Measurements from ENCODE around the gene NUTF2.
"Not testable (repeated sequence)": the region's sequence is repeated elsewhere in the genome, so short reads cannot be mapped to it uniquely, and the experiment has no call there.

NUTF2 gene

DNA sequence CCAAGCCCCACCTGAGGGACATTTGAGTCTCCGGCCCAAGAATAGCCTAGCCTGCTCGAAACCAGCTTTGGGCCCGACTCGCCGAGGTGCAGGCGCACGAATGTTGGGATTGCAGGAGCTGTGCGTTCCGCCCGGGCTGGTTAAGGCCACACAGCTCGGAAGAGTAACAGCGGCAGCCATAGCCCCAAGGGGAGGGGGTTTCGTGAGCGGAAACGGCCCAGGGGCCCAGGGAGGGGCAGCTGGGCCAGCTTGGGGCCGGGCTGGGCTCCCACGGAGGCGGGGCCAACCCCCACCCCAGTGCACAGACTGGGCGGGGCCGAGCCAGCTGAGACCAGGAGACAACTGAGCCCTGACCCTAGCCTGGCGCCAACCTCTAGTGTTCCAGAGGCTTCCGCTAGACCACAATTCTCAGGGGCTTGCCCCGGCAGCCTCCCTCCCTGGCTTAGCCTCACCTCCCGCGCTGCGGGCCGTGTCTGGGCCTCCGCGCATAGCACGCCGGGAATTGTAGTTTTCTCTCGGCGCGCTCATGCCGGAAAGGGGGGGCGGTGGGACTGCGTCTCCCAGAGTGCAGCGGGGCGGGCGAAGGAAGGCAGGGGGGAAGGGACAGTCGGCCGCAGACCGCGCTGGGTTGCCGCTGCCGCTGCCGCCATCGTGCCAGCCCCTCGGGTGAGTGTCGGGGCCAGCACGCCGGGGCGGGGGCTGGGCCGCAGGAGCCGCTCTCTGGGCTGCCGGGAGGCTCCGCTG lies at the start of gene NUTF2:
TSS of gene NUTF2 (plus strand) at position 614 of the 744 bp plus-strand sequence. CDS start 18,198 bp downstream, outside the sequence.
- peak; percentile 90 to 94 for DNase-seq

DNA sequence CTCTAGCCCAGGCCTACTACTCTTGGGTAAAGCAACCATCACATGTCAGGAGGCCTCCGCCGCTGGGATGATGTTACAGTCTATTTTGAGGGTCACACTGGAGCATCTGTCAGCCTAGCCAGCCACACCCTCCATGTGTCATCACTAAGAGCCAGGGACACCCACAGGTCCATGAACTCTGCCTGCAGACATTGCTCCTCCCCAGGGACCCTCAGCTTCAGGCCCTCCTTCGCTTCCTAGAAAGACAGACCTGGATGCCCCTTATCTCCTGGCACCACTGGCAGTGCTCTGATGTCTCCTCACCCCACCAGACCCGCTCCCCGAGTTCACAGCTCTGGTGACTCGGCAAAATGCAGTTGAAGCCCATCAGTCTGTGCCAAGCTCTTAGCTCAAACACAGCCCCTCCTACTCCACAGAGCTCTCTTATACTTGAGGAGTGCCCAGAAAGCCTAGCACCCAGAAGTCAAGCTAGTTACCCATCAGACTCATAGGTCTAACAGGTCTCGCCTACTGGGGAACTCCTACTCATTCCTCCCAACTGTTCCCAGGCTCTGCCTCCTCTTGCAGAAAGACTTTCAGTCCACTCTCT lies 46.3 kb upstream of the NUTF2 start:
- DNase-seq, result no peak

DNA sequence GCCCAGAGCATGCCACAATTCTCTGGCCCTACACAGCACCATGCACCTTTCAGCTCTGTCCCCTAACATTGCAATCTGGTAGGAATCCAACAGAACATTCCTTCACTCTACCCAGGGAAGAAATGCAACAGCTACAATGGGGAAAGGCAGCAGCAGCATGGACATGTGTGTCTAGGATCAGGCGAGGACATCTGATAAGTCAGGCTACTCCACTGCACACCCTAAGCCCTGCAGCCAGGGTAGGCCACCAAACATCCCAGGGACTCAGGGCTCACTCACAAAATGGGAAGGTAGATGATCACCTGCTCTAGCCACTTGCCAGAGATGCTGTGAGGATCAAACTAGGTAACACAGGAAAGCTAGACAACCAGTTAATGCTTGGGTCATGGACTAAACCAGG lies 45.5 kb upstream of the NUTF2 start:
- no peak for DNase-seq

DNA sequence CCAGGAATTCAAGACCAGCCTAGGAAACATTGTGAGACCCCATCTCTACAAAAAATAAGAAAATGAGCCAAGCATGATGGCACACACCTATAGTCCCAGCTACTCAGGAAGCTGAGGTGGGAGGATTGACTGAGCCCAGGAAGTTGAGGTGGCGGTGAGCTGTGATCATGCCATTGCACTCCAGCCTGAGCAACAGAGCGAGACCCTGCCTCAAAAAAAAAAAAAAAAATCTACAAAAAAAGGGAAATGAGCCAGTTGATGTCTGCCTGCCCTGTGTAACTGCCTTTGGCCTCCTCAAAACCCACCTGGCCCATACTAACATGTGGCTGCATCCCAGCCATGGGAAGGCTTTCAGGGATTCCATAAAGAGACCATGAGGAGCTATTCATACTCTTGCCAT lies 44.9 kb upstream of the NUTF2 start:
- no peak for DNase-seq

DNA sequence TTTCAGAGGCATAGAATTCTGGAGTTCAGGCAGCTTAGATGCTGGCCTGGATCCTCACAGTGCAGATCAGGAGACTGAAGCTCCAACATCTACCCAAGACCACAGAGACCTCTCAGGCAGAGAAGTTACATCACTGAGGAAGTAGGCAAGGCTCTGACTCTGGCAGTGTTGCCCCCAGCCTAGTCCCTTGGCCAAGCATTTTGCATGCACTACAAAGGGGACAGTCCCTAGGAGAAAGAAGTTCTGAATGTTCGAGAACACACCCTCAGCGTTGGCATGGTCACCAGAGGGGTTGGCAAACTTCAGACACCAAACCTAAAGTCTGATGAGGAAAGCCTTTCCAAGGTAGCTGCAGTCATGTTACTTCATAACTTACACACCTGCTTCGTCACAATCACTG lies 42.8 kb upstream of the NUTF2 start:
- no peak for DNase-seq

DNA sequence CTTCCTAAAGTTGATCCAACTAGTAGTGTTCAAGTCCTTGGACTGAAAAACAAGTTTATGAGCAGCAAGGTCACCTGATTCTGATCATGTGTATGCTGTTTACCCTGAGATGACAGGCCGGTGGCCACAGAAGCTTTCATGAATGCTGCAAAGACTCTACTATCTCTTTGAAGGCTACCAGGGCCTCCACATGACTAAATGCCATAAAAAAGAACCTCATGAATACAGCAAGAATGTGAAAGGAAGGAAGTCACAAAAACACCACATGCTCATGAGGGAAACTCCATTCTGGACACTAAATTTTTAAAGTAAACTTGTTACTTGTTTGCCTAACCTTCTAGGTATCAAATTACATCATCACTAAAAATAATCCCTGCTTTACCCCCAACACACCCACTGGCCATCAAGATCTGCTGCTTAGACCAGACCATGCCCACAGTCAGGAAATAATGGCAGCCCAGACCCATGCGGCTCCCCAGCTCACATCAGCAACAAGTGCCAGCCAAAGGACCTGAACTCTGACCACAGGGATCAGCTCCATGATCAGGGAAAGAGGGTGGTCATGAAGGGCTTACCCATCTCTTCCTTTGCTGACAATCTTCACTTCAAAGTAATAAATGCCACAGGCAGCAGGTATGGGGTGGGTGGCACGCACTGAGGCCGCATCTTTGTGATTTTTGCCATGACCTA lies 41.7 kb upstream of the NUTF2 start:
- DNase-seq, result no peak

DNA sequence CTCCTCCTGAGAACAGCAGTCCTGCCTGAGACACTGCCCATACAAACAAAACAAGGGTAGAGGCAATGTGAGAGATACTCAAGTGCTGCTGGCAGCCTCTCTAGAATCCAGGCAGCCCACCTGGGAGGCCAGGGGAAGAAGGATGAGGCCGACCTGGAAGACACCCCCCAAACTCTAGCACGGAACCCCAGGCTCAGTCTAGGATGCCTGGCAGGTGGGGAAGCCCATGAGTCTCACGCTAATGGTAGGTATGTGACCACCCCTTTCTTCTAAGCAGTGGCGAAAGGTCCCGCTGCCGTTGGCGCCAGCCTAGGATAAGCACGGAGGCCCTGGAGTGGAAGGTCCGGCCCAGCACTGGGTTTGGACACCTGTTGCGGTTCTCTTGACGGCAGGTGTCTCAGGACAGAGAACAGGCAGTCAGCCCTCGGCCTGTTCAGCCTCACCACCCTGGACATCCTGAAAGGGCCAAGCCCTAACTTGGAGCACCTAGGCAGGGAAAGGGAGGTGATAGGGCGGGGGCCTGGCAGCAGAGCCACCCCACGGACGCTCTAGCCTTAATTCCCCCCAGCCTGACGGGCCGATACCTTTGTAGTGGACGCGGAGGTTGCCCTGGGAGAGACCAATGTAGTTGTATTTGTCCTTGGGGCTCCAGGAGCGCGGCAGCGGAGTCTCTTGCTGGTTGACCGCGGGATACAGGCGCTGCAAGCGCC lies 40.9 kb upstream of the NUTF2 start:
- DNase-seq, result no peak

DNA sequence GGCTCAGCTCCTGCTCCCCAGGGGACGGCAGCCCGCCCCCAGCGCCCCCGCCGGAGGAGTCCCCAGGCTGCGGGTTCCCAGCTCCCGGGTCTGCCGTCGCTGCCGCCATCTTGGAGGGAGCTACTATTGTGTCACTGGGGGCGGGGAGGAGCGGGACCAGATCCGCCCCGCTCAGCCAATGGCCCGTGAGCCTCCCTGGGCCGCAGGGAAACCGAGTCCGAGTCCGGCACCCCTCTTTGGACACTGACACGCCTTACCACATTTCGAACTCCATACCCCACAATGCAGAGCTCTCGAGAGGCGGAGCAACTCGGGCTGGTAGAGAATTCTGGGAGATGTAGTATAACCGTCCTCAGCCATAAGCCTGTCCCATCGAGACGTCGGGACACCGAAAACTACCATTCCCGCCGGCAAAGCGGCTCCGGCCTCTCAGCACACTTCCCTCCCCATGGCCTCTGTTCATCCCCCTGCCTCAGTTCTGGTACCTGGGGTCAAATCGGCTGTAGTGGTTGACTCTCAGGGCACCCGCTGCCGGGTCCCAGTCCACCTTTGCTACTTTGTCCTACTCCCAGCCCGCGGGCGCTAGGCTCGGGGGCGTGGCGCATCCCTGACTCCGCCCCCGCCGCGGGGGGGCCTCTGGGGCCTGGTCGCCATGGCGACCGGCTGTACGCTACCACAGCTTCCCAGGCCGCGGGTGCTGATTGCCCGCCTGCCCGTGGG lies 40.1 kb upstream of the NUTF2 start, which contains the start of the genes RANBP10 and TSNAXIP1:
TSS of gene RANBP10 (minus strand) at position 133 of the 720 bp plus-strand sequence. CDS start at position 109, 24 bp downstream.
TSS of gene TSNAXIP1 (plus strand) at position 462 of the 720 bp plus-strand sequence. CDS start 261 bp downstream, outside the sequence.
- peak; percentile 95 to 100 for DNase-seq

DNA sequence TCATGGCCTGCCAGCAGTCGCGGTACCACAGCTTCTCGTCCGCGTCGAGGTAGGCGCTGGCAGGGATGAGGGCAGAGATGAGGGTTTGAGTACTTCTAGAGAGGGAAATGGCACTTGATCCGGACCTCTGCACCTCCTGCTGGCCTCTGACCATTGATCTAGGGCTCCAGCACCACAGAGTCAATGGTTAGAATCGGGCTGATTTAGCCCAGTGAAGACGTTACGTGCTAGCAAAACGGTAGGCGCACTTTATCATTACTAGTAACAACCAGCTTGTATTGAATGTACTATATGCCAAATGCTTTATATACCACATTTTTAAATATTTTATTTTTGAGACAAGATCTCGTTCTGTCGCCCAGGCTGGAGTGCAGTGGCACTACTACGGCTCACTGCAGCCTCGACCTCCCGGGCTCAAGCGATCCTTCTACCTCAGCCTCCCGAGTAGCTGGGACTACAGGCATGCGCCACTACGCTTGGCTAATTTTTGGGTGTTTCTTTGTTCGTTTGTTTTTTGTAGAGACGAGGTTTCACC lies 39.5 kb upstream of the NUTF2 start:
- DNase-seq, result no peak

DNA sequence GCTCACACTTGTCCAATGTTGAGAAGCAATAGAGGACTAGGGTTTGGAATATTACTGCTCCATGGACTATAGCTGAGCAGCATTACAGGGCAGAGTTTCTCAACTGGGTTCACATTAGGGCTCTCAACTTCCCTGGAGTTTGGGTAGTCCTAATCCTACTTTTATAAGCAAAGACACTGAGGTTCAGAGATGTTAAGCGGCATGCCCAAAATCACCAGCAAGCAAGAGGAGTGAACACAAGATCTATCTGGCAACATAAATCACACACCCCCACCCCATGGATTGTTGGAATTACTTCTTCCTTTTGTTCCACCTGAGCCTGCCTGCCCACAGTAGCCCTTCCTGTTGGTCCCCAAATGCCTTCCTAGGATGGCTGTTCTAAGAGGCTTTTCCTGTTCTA lies 34.8 kb upstream of the NUTF2 start:
- no peak for DNase-seq

DNA sequence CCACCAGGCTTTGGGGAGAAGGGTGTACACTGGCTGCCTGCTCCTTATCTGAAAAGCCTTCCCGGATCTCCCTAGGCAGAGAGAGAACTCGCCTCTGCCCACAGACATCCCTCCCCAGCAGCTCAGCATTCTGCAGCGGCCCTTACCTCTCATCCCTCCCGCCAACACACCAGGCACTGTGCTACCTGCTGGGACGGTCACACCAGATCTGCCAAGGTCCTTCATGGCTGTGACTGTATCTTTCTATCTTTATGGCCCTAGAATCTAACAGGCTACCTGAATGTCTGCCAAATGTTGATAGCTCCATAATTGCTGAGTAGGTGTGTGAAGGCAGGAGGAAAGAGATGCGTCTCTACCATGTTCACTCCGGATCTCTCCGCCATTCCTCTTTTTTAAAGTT lies 32.2 kb upstream of the NUTF2 start:
- no peak for DNase-seq

DNA sequence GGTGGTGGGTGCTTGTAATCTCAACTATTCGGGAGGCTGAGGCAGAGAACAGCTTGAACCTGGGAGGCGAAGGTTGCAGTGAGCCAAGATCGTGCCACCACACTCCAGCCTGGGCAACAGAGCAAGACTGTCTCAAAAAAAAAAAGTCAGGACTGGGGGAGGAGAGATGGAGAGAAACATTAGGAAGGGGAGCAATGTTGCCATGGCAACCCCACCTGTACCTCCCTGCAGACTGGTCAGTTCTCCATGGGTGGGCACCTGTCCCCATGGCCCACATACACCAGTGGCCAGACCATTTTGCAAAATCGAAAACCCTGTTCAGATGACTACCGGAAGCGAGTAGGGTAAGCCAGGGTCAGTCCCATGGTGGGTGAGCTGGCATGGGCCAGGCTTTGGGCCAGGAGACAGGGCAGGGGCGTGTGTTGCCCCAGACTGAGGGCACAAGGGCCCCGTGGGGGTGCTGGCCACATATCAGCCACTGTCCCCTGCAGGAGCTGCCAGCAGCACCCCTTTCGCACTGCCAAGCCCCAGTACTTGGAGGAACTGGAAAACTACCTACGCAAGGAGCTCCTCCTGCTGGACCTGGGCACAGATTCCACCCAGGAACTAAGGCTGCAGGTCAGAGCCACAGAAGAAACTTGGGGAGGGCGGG lies 26.0 kb upstream of the NUTF2 start:
- DNase-seq, result no peak

DNA sequence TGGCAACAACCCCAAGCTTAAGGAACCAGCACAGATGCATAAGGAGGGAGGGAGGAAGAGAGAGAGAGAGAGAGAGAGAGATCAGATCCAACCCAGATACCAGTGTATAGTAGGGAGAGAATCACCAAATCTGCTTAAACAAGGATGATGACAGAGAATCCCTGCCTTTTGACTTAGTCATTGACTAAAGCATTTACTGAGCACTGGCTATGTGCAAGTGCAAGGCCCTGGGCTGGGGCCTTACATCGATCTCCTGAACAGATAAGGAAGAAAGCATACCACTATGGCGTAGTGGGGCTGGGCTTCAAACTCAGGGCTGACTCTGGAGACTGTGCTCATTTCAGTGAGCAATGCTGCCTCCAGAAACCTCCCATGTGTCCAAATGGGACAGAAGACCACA lies 24.2 kb upstream of the NUTF2 start:
- no peak for DNase-seq

DNA sequence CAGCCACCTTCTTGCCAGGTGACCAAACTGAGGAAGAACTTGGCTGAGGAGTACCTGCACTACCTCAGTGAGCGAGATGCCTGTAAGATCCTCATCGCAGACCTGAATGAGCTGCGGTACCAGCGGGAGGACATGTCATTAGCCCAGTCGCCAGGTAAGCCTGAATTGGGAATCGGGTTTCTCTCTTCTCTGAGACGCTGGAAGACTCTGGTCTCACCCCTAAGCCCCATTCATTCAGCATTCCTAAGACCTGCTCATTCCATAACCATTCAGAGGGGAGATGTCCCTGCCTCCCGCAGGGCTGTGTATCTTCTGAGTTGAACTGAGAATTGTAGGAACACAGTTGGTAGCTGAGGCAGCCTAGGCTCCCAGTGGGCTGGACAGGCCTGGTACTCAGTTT lies 21.6 kb upstream of the NUTF2 start:
- DNase-seq, result no peak

DNA sequence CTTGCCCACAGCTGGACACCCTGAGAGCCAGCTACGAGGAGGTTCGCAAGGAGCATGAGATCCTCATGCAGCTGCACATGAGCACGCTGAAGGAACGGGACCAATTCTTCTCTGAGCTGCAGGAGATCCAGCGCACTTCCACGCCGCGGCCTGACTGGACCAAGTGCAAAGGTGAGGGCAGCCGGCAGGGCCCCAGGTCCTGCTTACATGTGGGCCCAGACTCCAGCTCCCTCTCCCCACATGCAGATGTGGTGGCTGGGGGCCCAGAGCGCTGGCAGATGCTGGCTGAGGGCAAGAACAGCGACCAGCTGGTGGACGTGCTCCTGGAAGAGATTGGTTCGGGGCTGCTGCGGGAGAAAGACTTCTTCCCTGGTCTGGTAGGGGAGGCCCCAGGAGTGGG lies 20.8 kb upstream of the NUTF2 start:
- DNase-seq, result no peak

DNA sequence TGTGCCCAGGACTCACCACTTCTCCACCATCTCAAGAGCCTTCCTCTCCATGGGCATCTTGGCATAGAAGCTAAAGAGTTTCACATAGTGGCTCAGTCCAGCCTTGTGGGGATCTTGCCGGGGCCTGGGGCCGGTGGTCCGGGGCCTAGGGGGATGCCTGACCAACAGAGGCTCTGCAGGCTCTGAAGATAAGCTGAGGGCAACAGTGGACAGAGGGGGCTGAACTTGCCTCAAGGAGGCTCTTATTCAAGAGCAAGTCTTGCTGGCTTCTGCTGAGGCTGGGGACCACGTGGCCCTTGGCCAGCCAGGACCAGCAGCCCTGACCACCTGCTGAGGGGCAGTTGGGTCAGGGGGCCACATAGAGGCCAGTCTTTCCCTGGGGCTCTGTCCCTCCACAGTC lies 18.1 kb upstream of the NUTF2 start:
- no peak for DNase-seq

DNA sequence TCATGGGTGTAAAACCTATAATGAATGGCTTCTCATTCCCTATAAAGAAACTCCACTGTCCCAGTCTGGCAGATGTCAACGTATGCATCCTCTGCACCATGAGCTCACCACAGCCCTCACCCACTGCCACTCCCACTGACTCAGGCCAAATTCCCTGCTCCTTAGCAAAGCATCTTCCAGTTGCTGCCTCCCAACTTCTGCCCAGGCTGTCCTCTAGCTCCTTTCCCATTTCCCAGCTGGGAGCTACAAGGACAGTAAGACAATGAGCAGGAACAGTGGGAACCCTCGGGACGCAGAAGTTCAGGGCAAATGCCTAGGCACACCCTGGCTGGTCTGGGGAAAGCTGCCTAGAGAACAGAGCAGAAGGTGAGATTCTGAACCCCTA lies 13.7 kb upstream of the NUTF2 start:
- DNase-seq, result no peak

DNA sequence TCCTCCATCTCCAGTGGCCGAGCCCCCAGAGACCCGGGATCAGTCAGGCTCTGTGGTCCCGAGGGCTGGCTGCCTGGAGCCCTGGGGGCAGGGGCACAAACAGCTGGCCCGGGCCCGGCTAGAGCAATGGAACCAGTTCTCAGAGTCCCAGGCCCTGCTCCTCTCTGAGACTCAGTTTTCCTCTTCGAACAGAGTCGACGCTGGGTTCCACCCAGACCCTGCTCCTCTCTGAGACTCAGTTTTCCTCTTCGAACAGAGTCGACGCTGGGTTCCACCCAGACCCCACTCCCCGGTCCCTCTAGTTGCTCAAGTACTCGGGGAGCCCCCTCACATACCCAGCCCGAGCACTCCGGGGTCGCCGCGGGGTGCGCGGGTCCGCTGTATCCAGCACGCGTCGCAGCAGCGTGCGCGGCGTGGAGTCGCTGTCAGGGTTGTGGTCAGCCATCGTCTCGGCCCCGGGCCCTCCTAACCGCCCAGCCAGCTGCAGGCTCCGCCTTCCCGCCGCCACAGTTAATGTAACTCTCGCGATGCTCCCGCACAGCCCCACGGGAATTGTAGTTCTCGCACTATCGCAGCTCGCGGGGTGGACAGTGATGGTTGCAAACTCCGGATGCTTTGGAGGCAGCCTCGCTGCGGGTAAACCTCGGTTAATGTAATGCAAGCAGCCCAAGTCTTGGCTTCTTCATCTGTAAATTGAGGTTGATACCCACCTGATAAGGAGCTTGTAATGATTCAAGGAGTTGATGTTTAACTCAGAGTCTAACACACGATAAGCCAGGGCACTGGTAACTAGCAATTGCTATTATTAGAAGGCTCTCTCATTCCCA lies 13.1 kb upstream of the NUTF2 start:
- DNase-seq, result peak; percentile 85 to 87

DNA sequence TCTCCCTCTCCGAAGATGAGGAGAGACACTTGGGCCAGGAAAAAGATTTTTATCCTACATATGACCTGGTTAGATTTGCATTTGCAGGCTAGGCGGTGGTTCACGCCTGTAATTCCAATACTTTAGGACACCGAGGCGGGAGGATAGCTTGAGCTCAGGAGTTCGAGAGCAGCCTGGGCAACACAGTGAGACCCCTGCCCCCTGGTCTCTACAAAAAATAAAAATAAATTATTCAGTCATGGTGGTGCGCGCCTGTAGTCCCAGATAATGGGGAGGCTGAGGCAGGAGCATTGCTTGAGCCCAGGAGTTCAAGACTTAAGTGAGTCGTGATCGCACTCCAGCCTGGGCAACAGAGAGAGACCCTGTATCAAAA lies 12.5 kb upstream of the NUTF2 start:
- DNase-seq, result no peak

DNA sequence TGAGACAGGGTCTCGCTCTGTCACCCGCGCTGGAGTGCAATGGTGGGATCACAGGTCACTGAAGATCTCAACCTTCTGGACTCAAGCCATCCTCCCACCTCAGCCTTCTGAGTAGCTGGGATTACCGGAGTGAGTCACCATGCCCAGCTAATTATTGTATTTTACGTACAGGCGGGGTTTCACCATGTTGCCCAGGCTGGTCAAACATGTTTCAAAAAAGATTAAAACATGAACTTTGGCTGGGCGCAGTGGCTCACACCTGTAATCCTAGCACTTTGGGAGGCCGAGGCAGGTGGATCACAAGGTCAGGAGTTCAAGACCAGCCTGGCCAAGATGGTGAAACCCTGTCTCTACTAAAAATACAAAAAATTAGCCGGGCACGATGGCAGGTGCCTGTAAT lies 9.5 kb upstream of the NUTF2 start:
- not testable (repeated sequence) for DNase-seq

DNA sequence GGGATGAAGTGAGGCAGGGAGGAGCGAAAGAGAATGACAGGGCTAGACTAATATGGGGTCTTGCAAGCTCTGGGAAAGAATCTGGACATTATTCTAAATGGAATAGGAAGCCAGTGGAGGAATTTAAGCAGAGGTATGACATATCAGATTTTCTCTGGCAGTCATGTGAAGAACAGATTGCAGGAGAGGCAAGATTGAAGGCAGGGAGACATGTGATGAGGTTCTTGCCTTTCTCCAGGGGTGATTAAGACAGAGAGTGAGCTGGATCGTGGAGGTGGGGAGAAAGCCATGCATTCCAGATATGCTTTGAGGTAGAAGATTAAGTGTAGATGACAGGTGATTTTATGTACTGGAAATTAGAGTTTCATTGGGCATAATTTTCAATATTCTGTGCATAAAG lies 8.9 kb upstream of the NUTF2 start:
- no peak for DNase-seq
